Dedifferentiated amniotic fluid mesenchymal stem cell (primary cell): ENCODE results near the gene PKN2.
"Not testable (repeated sequence)": the region's sequence is repeated elsewhere in the genome, so short reads cannot be mapped to it uniquely, and the experiment has no call there.

Source experiments
- DNase-seq: peaks from one replicate; pipeline ENCODE4 v3.0.0-alpha.2; 2016; ENCODE audit errors: extremely low spot score

The PKN2 gene

GRCh38 chr1:88791192-88791591 is 107.1 kb downstream of the PKN2 start:
- no peak for DNase-seq

DNA sequence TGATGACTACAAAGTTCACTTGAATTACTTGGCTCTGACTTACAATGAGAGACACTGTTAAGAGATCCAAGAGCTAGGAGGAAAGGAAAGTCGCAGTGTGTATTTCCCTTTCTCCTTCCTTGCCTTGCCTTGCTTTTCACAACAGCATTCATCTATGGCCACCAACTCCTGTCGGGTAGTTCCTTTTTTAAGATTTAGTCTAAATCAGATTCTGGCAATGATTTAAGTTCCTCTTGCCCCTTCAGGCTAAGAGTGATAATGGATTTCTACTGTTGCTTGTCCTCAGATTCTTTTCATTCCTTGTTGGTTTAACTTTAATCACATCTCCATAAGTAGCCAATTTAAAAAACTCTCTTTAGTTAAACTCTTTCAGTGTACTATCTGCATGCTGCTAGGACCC is 115.4 kb downstream of the PKN2 start:
- no peak for DNase-seq

- no peak for DNase-seq
These were observed 116.4 kb downstream of the PKN2 start for GRCh38 chr1:88800382-88801051.

DNA sequence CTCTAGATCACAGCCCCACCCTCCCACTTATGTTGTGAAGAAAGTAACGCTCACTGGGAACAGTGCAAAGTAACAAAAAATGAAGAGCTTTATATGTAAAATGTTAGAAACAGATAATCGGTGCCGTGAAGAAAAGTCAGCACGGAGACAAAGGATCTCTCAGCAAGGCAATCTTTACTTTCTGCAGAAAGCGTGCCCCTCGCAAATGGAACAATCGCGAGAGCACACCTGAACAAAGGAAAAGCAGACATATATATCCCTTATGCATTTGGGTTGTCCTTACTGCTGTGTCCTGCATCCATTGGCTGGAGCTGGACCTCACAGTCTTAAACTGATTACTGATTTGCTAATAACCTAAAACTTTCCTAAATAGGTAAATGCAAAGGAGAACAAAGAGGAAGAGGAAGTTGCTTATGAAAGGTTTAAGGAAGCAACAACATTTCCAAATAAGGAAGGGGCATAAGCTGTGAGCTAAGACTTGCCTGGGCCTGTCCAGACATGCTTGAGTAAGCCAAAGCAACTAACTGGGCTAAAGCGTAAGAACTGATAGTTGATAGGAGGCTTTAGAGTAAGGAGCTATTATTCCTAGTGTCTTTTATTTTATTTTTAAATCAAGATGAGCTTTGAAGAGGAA is 117.6 kb downstream of the PKN2 start:
- DNase-seq, result no peak

DNA sequence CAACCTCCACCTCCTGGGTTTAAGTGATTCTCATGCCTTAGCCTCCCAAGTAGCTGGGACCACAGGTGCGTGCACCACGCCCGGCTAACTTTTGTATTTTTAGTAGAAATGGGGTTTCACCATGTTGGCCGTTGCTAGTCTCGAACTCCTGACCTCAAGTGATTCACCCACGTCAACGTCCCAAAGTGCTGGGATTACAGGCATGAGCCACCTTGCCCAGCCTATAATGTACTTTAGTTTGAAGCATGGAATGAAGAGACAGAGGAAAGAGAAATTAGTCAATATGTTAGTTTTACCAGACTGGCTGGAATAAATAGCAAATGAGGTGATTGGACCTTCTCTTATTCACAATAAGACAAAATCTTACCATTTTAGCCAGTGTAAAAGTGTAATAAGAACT is 118.3 kb downstream of the PKN2 start:
- DNase-seq, result no peak

DNA sequence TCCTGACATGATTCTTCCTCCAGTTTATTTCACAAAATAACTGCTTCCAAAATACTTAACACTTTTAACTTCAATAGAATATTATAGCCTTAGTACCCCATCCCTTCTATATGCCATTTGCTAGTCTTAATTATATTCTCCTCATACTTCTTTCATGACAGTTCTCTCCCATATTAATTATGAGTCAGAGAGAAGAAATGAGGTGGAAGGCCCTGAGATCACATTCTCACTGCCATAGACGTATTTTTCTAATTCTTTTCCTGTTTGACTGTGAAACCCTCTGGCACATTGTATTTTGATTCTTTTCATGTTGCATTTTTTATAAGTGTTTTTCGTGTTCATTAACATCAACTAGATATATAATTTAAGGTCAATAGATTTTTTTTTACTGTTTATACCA is 118.9 kb downstream of the PKN2 start:
- peak; percentile 45 for DNase-seq

GRCh38 chr1:88803444-88803843 is 119.4 kb downstream of the PKN2 start:
- DNase-seq, result no peak

DNA sequence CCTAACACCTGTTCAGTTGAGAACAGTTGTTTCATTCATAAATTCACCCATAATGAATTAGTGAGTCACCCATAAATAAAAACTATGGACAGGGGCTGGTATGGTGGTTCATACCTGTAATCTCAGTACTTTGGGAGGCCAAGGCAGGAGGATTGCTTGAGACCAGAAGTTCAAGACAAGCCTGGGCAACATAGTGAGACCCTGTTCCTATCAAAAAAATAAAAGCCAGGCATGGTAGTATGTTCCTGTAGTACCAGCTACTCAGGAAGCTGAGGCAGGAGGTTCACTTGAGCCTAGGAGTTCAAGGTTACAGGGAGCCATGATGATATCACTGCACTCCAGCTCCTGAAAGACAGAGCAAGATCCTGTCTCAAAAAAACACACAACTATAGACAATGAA is 128.3 kb downstream of the PKN2 start:
- DNase-seq, result no peak

DNA sequence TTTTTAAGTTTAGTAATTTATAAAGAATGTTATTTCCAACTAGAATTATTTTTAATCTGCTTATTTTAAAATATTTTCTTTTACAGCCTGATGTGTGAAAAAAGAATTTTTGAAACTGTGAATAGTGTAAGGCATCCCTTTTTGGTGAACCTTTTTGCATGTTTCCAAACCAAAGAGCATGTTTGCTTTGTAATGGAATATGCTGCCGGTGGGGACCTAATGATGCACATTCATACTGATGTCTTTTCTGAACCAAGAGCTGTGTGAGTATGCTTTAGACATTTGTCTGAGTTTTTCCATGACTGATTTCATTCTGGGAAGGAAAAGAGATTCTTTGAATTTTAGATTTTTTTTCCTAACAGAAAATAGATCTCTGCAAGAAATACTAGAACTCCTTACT is 129.4 kb downstream of the PKN2 start:
- DNase-seq, result no peak

GRCh38 chr1:88819642-88820041 is 135.6 kb downstream of the PKN2 start:
- not testable (repeated sequence) for DNase-seq

DNA sequence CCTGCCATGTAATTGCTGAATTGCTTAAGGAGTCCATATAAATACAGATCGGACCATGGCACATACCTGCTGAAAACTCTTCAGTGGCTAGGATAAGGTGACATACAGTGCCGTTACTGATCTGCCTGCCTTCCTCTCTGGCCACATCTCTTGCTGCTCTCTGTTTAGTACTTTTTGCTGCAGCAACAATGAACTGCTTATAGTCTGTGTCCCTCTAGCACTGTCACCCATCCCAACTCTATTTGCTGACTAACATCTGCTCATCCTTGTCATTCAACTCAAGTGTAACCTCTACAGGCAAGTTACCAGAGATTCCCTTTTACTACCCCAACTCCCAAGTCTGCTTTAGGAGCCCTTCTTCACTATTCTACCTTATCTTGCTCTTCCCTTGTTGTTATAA is 141.6 kb downstream of the PKN2 start:
- no peak for DNase-seq

- DNase-seq, result no peak
These were observed 163.6 kb downstream of the PKN2 start for GRCh38 chr1:88847643-88848042.

GRCh38 chr1:88851303-88852063 is 167.4 kb downstream of the PKN2 start:
- DNase-seq, result no peak

DNA sequence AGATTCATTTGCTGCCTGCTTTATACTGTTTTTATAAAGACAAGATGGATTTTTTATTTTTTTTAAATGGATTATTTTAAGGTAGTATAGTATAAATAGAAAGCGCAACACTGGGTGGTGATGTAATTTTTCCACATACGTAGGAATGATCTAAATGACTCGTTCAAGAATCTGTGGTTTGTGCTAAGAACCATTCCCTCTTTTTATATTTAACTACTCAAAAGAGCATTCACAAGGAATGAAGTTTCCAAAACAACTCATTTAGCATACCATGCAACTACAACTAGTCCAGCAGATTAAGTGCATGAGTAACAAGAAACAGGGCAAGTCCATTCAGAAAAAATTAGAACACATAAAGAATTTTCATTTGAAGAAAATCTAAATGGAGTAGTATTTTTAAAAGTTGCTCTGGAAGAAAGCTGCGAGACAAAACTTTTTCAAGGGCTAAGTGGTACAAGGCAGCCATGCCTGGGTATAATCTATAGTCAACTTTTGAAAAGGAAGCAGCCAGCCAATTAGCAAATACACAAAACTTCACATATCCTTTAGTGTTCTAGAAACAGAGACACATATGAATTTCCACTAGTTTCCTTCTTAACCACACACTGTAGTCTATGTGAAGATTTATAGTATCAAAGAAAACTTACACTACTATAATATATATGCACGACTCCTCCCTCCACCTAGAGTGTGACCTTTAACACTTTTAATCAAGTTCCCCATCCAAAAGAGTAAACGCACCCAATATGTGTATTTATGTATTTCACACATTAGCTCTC is 183.9 kb downstream of the PKN2 start:
- peak; percentile 67 for DNase-seq

- DNase-seq, result not testable (repeated sequence)
These were observed 185.6 kb downstream of the PKN2 start for GRCh38 chr1:88869644-88870043.

GRCh38 chr1:88873737-88874349 is 189.8 kb downstream of the PKN2 start:
- DNase-seq, result no peak

DNA sequence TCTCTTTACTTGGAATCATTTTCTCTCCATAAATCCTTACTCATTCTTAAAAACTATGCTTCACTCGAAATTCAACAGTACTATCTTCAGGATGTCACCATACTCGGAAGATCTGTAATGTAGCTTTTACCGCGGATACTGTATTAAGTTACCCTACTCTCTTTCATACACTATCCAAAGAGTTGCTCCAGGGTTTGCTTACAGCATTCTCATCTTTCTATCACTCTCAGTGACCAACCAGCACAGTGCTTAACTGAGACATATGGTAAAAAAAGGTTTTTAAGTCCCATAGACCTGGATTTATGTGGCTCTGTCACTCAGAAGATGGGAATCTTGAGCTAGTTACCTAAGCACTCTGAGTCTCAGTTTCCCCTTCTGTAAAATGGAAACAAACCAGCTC is 191.5 kb downstream of the PKN2 start:
- no peak for DNase-seq

GRCh38 chr1:88876573-88877365 is 192.7 kb downstream of the PKN2 start:
- DNase-seq, result no peak

- DNase-seq, result peak; percentile 50
These were observed 193.3 kb downstream of the PKN2 start for GRCh38 chr1:88877382-88877825.

DNA sequence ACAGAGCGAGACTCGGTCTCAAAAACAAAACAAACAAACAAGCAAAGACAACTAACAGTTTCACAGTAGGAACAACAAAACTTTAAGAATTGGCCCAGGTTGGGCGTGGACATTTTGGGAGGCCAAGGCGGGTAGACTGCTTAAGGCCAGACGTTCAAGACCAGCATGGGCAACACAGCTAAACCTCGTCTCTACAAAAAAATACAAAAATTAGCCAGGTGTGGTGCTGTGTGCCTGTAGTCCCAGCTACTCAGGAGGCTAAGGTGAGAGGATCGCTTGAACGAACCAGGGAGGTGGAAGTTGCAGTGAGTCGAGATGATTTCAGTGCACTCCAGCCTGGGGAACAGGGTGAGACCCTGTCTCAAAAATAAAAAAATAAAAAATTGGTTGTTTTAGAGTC is 193.8 kb downstream of the PKN2 start:
- no peak for DNase-seq

DNA sequence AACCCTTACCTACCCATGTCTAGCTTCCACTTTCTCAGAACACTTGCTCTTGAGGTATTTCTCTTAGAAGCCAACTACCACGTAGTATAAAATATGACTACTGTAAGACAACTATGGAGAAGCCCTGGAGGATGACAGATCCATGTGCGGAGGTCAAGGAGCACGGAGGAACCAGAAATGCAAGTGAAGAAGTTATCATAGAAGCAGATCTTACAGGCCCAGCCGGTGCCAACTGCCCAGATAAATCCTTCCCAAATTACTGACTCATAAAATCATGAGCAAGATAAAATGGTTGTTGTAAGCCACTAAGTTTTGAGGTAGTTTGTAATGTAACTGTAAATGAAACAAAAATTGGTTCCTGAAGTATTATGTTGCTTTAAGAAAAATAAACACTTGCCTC is 194.7 kb downstream of the PKN2 start:
- no peak for DNase-seq
